ENCODE results near the gene EFCC1.

Gene EFCC1

DNA sequence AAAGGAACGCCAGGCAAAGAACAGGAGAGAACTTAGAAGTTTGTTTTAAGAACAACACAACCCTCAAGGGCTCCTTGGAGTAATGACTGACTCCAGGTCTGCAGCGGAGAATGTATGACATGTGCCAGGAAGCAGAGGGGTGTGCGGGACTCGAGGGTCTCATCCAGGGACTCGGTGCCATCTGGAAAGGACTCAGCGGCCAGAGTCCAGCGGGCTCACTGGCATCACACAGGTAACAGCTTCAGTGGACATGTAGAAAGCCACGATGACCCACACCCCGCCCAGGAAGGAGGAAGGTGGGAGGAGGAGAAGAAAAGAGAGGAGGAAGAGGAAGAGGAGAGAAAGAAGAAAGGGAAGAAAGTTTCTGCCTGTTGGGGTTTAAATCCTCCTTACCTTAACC, 80.9 kb downstream of the EFCC1 start:
- H3K4me3 ChIP-seq (ENCODE audit: low read length): no peak overlapping the region
- no peaks in the 10 kb centered on the region for H3K9me3 ChIP-seq (ENCODE audit: insufficient read depth, low read length)
- H2AFZ ChIP-seq (ENCODE audit: low read depth, low read length): no peak overlapping the region
- no peaks in the 10 kb centered on the region for H3K27me3 ChIP-seq (ENCODE audit: low read depth, low read length)
- no peaks in the 10 kb centered on the region for H3K4me1 ChIP-seq (ENCODE audit: low read length)
- no peak overlapping the region for H3K9ac ChIP-seq (ENCODE audit: low read length)
- TF ChIP-seq EZH2phosphoT487 (IDR thresholded peaks at IDR 0.05; ENCODE audit: low read depth): no peak
- TF ChIP-seq, protein P1, sequence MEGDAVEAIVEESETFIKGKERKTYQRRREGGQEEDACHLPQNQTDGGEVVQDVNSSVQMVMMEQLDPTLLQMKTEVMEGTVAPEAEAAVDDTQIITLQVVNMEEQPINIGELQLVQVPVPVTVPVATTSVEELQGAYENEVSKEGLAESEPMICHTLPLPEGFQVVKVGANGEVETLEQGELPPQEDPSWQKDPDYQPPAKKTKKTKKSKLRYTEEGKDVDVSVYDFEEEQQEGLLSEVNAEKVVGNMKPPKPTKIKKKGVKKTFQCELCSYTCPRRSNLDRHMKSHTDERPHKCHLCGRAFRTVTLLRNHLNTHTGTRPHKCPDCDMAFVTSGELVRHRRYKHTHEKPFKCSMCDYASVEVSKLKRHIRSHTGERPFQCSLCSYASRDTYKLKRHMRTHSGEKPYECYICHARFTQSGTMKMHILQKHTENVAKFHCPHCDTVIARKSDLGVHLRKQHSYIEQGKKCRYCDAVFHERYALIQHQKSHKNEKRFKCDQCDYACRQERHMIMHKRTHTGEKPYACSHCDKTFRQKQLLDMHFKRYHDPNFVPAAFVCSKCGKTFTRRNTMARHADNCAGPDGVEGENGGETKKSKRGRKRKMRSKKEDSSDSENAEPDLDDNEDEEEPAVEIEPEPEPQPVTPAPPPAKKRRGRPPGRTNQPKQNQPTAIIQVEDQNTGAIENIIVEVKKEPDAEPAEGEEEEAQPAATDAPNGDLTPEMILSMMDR (IDR thresholded peaks at IDR 0.05; ENCODE audit: low read depth, low read length): no peak
- no peak overlapping the region for H3K4me2 ChIP-seq (ENCODE audit: low read length)
- H3K36me3 ChIP-seq (replicated peaks; ENCODE audit: low read depth, low read length): no peaks in the 10 kb centered on the region
- H3K79me2 ChIP-seq (ENCODE audit: low read length): no peaks in the 10 kb centered on the region
- no peak overlapping the region for H3K27ac ChIP-seq (ENCODE audit: low read length)
- no peaks in the 10 kb centered on the region for H4K20me1 ChIP-seq (ENCODE audit: insufficient read depth, low read length)

GRCh38 chr3:129084501-129084900, 83.4 kb downstream of the EFCC1 start:
- Histone ChIP-seq H2AFZ (ENCODE audit: low read depth, low read length) (no peak overlapping the region), H3K79me2 (ENCODE audit: low read length) (no peaks in the 10 kb centered on the region)

DNA sequence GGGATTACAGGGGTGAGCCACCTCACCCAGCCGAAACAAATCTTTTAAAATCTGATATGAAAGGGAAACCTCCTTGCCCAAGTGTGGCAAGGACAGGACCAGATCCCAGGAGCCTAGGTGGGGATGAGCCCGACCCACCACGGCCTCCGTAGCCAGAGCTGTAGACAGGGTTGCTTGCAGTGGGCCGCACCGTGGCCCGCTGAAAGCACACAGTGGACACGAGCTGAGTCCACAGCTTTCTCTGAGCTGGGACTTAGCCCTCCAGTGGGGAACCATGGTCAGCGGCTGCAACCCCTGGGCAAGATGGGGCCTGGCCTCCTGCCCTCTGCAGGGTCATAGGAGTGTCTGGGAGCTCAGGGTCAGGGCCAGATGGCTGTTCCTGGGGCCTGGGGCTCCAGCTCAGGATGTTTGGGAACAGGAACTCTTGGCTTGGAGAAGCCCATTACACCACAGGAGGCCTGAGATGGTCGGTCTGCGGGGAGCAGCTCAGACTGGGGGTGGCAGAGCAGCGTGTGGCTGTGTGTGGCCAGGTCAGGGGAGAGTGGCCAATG, 84.1 kb downstream of the EFCC1 start:
- H3K9ac ChIP-seq (ENCODE audit: low read length): no peak overlapping the region

More at GRCh38 chr3:129084501-129084900, 83.4 kb downstream of the EFCC1 start:
- H3K4me2 ChIP-seq (ENCODE audit: low read length): no peak overlapping the region
- no peaks in the 10 kb centered on the region for H3K36me3 ChIP-seq (replicated peaks; ENCODE audit: low read depth, low read length)
- H3K4me1 ChIP-seq (ENCODE audit: low read length): no peaks in the 10 kb centered on the region
- H4K20me1 ChIP-seq (ENCODE audit: insufficient read depth, low read length): no peaks in the 10 kb centered on the region
- no peak overlapping the region for H3K4me3 ChIP-seq (ENCODE audit: low read length)
- no peak overlapping the region for H3K9ac ChIP-seq (ENCODE audit: low read length)
- H3K27me3 ChIP-seq (ENCODE audit: low read depth, low read length): no peaks in the 10 kb centered on the region
- no peaks in the 10 kb centered on the region for H3K9me3 ChIP-seq (ENCODE audit: insufficient read depth, low read length)
- TF ChIP-seq EZH2phosphoT487 (IDR thresholded peaks at IDR 0.05; ENCODE audit: low read depth): no peak
- TF ChIP-seq, protein P1 (IDR thresholded peaks at IDR 0.05; ENCODE audit: low read depth, low read length): no peak
- no peak overlapping the region for H3K27ac ChIP-seq (ENCODE audit: low read length)

DNA sequence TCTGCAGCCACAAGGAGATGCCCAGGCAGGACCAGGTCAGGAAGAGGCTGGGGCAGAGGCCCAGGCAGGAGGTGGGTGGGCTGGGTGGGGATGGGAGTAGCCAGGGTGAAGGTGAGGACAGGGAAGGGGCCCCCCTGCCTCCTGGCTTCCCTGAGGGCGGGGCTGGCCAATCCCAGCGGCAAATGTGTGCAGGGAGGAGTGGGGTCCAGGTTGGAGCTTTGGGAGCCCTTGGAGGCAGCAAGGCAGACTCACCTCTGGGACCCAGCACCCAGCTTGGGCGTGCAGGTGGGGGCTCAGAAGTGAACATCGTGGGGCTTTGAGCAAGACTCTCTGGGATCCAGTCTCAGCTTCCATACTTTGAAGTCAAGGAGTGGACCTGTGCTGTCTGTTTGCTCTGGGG, 84.7 kb downstream of the EFCC1 start:
- H2AFZ ChIP-seq (ENCODE audit: low read depth, low read length): no peak overlapping the region
- no peak overlapping the region for H3K27ac ChIP-seq (ENCODE audit: low read length)

More for the DNA sequence above, 84.1 kb downstream of the EFCC1 start:
- Histone ChIP-seq H3K4me2 (ENCODE audit: low read length) (no peak overlapping the region), H3K4me3 (ENCODE audit: low read length) (no peak overlapping the region), H3K27me3 (ENCODE audit: low read depth, low read length) (no peaks in the 10 kb centered on the region), H3K4me1 (ENCODE audit: low read length) (no peaks in the 10 kb centered on the region), H3K79me2 (ENCODE audit: low read length) (no peaks in the 10 kb centered on the region), H3K36me3 (replicated peaks; ENCODE audit: low read depth, low read length) (no peaks in the 10 kb centered on the region), H2AFZ (ENCODE audit: low read depth, low read length) (no peak overlapping the region), H4K20me1 (ENCODE audit: insufficient read depth, low read length) (no peaks in the 10 kb centered on the region), H3K9me3 (ENCODE audit: insufficient read depth, low read length) (no peaks in the 10 kb centered on the region), H3K27ac (ENCODE audit: low read length) (no peak overlapping the region)
- TF ChIP-seq EZH2phosphoT487 (IDR thresholded peaks at IDR 0.05; ENCODE audit: low read depth): no peak
- TF ChIP-seq, protein P1 (IDR thresholded peaks at IDR 0.05; ENCODE audit: low read depth, low read length): no peak

More for the DNA sequence above, 84.7 kb downstream of the EFCC1 start:
- H3K9me3 ChIP-seq (ENCODE audit: insufficient read depth, low read length): no peaks in the 10 kb centered on the region
- H3K9ac ChIP-seq (ENCODE audit: low read length): no peak overlapping the region
- no peak overlapping the region for H3K4me3 ChIP-seq (ENCODE audit: low read length)
- no peaks in the 10 kb centered on the region for H3K27me3 ChIP-seq (ENCODE audit: low read depth, low read length)
- TF ChIP-seq EZH2phosphoT487 (IDR thresholded peaks at IDR 0.05; ENCODE audit: low read depth): no peak
- TF ChIP-seq, protein P1 (IDR thresholded peaks at IDR 0.05; ENCODE audit: low read depth, low read length): no peak
- H3K79me2 ChIP-seq (ENCODE audit: low read length): no peaks in the 10 kb centered on the region
- H4K20me1 ChIP-seq (ENCODE audit: insufficient read depth, low read length): no peaks in the 10 kb centered on the region
- H3K4me2 ChIP-seq (ENCODE audit: low read length): no peak overlapping the region
- no peaks in the 10 kb centered on the region for H3K4me1 ChIP-seq (ENCODE audit: low read length)
- H3K36me3 ChIP-seq (replicated peaks; ENCODE audit: low read depth, low read length): no peaks in the 10 kb centered on the region
